ENCODE data around the gene SMS.

Gene SMS

DNA sequence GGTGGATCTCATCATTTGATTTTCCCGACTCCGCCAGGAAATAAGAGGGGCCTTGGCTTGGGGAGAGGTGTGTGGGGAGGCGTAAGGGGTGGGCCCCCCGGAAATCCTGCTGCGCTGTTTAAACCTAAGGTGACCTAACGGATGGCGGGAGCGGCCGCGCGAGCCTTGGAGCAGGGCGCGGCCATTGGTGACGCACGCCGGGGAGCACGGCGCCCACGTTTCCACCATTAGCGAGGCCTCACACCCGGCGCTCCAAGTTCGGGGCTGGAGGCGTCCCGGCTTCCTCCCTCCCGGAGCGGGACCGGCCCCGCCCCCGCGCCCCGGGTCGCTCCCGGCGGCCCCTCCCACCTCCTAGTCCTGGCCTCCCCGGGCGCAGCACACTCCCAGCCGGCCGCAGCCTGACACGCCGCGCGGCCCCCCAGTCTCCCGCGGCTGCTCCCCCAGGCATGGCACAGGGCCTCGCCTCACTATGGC lies at the start of gene SMS:
SMS (plus strand) TSS at position 354 of the 474 bp plus-strand sequence; CDS start at position 470, 116 bp downstream.
- no peaks in the 10 kb centered on the region for H3K9me2 ChIP-seq (replicated peaks; ENCODE audit: insufficient read depth, low read length)
- no peaks in the 10 kb centered on the region for H3K9me3 ChIP-seq (replicated peaks; ENCODE audit: insufficient read depth, low read length)
- peak within 1 kb of the TSS; percentile 45; the same call in 1 of the 2 replicates for H3K9ac ChIP-seq (ENCODE audit: low read length)
- peak within 1 kb of the TSS; percentile 53 for H3K4me3 ChIP-seq (ENCODE audit: low read length)
- H3K4me1 ChIP-seq (ENCODE audit: low read length) = no peaks in the 10 kb centered on the region
- no peak within 1 kb of the TSS for H3K27ac ChIP-seq (ENCODE audit: low read length)
- H3K36me3 ChIP-seq (replicated peaks; ENCODE audit: insufficient read depth, low read length) = no peaks in the 10 kb centered on the region
- no peak within 1 kb of the TSS for H2AFZ ChIP-seq (ENCODE audit: low read length)
- peaks cover 18% of the 10 kb centered on the region for H3K79me2 ChIP-seq (ENCODE audit: low read length)
- H3F3A ChIP-seq (ENCODE audit: insufficient read depth, low read length) = 0 out of 2 replicates have a peak, but pooled peaks cover 2% of the 10 kb centered on the region
- no peaks in the 10 kb centered on the region for H4K20me1 ChIP-seq (ENCODE audit: insufficient read depth, low read length)
- no peaks in the 10 kb centered on the region for H3K27me3 ChIP-seq (replicated peaks; ENCODE audit: insufficient read depth, low read length)
- peak; percentile 43 for DNase-seq
- TF ChIP-seq EZH2 (optimal IDR thresholded peaks at IDR 0.05; ENCODE audit: low read depth, low read length) (no peak), EZH2phosphoT487 (IDR thresholded peaks at IDR 0.05; ENCODE audit: low read length) (no peak)
- TF ChIP-seq, protein P1, sequence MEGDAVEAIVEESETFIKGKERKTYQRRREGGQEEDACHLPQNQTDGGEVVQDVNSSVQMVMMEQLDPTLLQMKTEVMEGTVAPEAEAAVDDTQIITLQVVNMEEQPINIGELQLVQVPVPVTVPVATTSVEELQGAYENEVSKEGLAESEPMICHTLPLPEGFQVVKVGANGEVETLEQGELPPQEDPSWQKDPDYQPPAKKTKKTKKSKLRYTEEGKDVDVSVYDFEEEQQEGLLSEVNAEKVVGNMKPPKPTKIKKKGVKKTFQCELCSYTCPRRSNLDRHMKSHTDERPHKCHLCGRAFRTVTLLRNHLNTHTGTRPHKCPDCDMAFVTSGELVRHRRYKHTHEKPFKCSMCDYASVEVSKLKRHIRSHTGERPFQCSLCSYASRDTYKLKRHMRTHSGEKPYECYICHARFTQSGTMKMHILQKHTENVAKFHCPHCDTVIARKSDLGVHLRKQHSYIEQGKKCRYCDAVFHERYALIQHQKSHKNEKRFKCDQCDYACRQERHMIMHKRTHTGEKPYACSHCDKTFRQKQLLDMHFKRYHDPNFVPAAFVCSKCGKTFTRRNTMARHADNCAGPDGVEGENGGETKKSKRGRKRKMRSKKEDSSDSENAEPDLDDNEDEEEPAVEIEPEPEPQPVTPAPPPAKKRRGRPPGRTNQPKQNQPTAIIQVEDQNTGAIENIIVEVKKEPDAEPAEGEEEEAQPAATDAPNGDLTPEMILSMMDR (IDR thresholded peaks at IDR 0.05; ENCODE audit: low read length) = no peak
- H3K4me2 ChIP-seq (ENCODE audit: low read depth, low read length) = peak within 1 kb of the TSS; percentile 72

DNA sequence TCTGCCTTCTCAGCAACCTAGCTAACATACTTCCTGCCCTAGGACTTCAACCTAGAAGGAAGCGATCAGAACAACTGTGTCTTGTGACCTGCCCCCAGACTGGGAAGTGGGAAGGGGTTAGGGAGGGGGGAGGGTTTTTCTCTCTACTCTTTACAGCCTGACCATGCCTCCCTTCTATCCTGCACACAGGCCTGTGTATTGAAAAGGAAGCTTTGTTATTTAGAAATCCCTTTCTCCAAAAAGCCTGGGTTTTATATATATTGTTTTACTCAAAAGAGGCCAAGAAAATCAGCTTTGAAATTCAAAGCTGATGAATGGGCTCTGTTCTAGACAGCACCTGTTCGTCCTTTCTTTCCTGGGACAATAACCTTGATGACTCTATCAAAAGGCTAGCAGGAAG lies 35.2 kb upstream of the SMS start:
- no peaks in the 10 kb centered on the region for H3K9me3 ChIP-seq (replicated peaks; ENCODE audit: insufficient read depth, low read length)
- no peak for TF ChIP-seq EZH2phosphoT487 (IDR thresholded peaks at IDR 0.05; ENCODE audit: low read length)
- TF ChIP-seq, protein P1 (IDR thresholded peaks at IDR 0.05; ENCODE audit: low read length) = no peak
- H3K27ac ChIP-seq (ENCODE audit: low read length) = no peak overlapping the region
- no peak for DNase-seq
- H3K9ac ChIP-seq (ENCODE audit: low read length) = no peak overlapping the region
- H3K4me3 ChIP-seq (ENCODE audit: low read length) = no peak overlapping the region
- no peaks in the 10 kb centered on the region for H4K20me1 ChIP-seq (ENCODE audit: insufficient read depth, low read length)
- H3K79me2 ChIP-seq (ENCODE audit: low read length) = no peaks in the 10 kb centered on the region
- no peak overlapping the region for H2AFZ ChIP-seq (ENCODE audit: low read length)
- H3K27me3 ChIP-seq (replicated peaks; ENCODE audit: insufficient read depth, low read length) = no peaks in the 10 kb centered on the region
- H3K4me1 ChIP-seq (ENCODE audit: low read length) = no peaks in the 10 kb centered on the region
- H3K36me3 ChIP-seq (replicated peaks; ENCODE audit: insufficient read depth, low read length) = no peaks in the 10 kb centered on the region
- H3K9me2 ChIP-seq (replicated peaks; ENCODE audit: insufficient read depth, low read length) = no peaks in the 10 kb centered on the region
- H3K4me2 ChIP-seq (ENCODE audit: low read depth, low read length) = no peak overlapping the region
- no peaks in the 10 kb centered on the region for H3F3A ChIP-seq (ENCODE audit: insufficient read depth, low read length)

DNA sequence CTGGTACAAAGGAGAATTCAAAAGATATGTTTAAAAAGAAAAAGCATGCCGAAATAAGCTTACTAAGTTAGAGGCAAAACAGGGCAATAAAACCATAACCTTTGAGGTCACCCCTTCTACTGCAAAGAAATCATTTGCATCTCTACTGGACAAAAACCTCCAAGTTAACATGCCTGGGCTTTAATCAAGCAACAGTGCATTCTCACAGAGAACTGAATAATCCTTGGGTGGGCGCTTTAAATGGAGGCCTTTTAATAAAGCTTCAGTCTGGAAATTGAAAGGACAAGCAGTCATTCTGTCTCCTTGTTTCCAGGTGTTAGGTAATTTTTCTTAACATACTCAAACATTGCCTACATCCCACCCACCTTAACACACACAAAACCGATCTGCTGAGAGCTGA lies 34.6 kb upstream of the SMS start:
- no peaks in the 10 kb centered on the region for H3K9me2 ChIP-seq (replicated peaks; ENCODE audit: insufficient read depth, low read length)
- TF ChIP-seq EZH2phosphoT487 (IDR thresholded peaks at IDR 0.05; ENCODE audit: low read length) (no peak), EZH2 (optimal IDR thresholded peaks at IDR 0.05; ENCODE audit: low read depth, low read length) (no peak)
- TF ChIP-seq, protein P1 (IDR thresholded peaks at IDR 0.05; ENCODE audit: low read length) = no peak
- no peak overlapping the region for H3K9ac ChIP-seq (ENCODE audit: low read length)
- H3K79me2 ChIP-seq (ENCODE audit: low read length) = no peaks in the 10 kb centered on the region
- H3F3A ChIP-seq (ENCODE audit: insufficient read depth, low read length) = no peaks in the 10 kb centered on the region
- H3K27ac ChIP-seq (ENCODE audit: low read length) = no peak overlapping the region
- no peak for DNase-seq
- H3K36me3 ChIP-seq (replicated peaks; ENCODE audit: insufficient read depth, low read length) = no peaks in the 10 kb centered on the region
- H2AFZ ChIP-seq (ENCODE audit: low read length) = no peak overlapping the region
- H3K4me1 ChIP-seq (ENCODE audit: low read length) = no peaks in the 10 kb centered on the region
- H3K27me3 ChIP-seq (replicated peaks; ENCODE audit: insufficient read depth, low read length) = no peaks in the 10 kb centered on the region
- H3K4me3 ChIP-seq (ENCODE audit: low read length) = no peak overlapping the region
- no peaks in the 10 kb centered on the region for H4K20me1 ChIP-seq (ENCODE audit: insufficient read depth, low read length)
- H3K4me2 ChIP-seq (ENCODE audit: low read depth, low read length) = no peak overlapping the region
- no peaks in the 10 kb centered on the region for H3K9me3 ChIP-seq (replicated peaks; ENCODE audit: insufficient read depth, low read length)
